GM19452 (cell line): ENCODE measurements around the gene GFRA4.
"Not testable (repeated sequence)": the region's sequence is repeated elsewhere in the genome, so short reads cannot be mapped to it uniquely, and the experiment has no call there.

ENCODE experiments used
- ATAC-seq: cut with Tn5 transposase; IDR thresholded peaks from one replicate; pipeline ENCODE4 v1.9.1; 2021; ENCODE audit not compliant: unreplicated experiment

Gene GFRA4

GRCh38 chr20:3622406-3622805, 40.8 kb downstream of the GFRA4 start:
- no peak for ATAC-seq

- no peak for ATAC-seq
These were observed 42.1 kb downstream of the GFRA4 start for GRCh38 chr20:3621111-3621510.

GRCh38 chr20:3616250-3616649, 46.9 kb downstream of the GFRA4 start:
- no peak for ATAC-seq

- ATAC-seq, result not testable (repeated sequence)
These were observed 47.9 kb downstream of the GFRA4 start for GRCh38 chr20:3615171-3615840.

- no peak for ATAC-seq
These were observed 48.7 kb downstream of the GFRA4 start for GRCh38 chr20:3614466-3614865.

GRCh38 chr20:3613821-3614440, 49.3 kb downstream of the GFRA4 start:
- no peak for ATAC-seq

GRCh38 chr20:3612795-3613572, 50.2 kb downstream of the GFRA4 start:
- ATAC-seq, result no peak

- no peak for ATAC-seq
These were observed 51.3 kb downstream of the GFRA4 start for GRCh38 chr20:3611901-3612300.
